A673 (cell line): ENCODE measurements around the gene SEC63.

Experiments used
- CTCF ChIP-seq: fragments of 300-800, 200-600 bp; sonication (generic); conservative IDR thresholded peaks from 2 replicates; pipeline ENCODE4 v1.5.1; 2017; ENCODE audit warnings: low read depth, mild to moderate bottlenecking, antibody characterized with exemption, low read length, moderate library complexity, mixed read lengths
- EZH2 ChIP-seq: fragments of 200-600 bp; sonication (generic); IDR thresholded peaks from 2 replicates; pipeline ENCODE4 v1.6.1; 2017; ENCODE audit warnings: borderline replicate concordance, low read depth, mild to moderate bottlenecking, mixed read lengths, antibody characterized with exemption, low read length; ENCODE audit not compliant: poor library complexity, severe bottlenecking

DNA sequence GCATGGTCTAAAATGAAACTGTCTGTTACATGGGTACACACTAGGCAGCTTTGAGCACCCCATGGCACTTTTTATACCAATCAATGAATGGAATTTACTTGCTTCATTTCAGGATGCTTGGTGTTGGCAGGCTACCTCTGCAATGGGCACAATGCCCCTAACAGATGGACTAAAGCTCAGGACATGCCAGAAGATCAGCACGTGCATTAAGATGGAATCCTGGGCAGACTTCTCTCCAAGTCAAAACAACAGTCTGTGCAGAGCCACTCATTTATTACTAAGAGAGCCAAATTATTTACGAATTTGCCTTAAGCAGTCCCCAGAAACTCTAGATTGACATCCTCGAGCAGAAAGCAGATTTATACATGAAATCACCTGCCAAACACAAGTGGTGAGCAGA is 78.1 kb downstream of the SEC63 start:
- TF ChIP-seq CTCF (no peak), EZH2 (no peak)
